Measurements from ENCODE around the gene ADD1. TPM values are rescaled to one million over a fixed set of nuclear protein-coding genes. Genes with fewer than 3 reads are reported as not detected.

Gene ADD1
- total RNA-seq, 6 experiments from 2014 or later: 276 to 332 (median 321) TPM

GRCh38 chr4:2839060-2839459 is 4.6 kb upstream of the ADD1 start:
- no peak for TF ChIP-seq CTCF (IDR thresholded peaks at IDR 0.05)
- Mint-ChIP-seq H3K36me3 (ENCODE audit: low read depth) (peaks cover 9% of the 10 kb centered on the region; the same call in 1 of the 2 replicates), H3K4me1 (ENCODE audit: low read depth) (peaks cover 25% of the 10 kb centered on the region), H3K27me3 (ENCODE audit: insufficient read depth) (no peaks in the 10 kb centered on the region), H3K9me3 (no peaks in the 10 kb centered on the region), H3K4me3 (no peak overlapping the region), H3K27ac (no peak overlapping the region)
- no peak for DNase-seq

GRCh38 chr4:2842687-2843262 is 869 bp upstream of the ADD1 start:
- H3K27me3 Mint-ChIP-seq (ENCODE audit: insufficient read depth): peaks cover 2% of the 10 kb centered on the region
- H3K4me3 Mint-ChIP-seq: peak overlapping the region; percentile 88
- H3K4me1 Mint-ChIP-seq (ENCODE audit: low read depth): peaks cover 44% of the 10 kb centered on the region
- no peaks in the 10 kb centered on the region for H3K9me3 Mint-ChIP-seq
- H3K27ac Mint-ChIP-seq: peak overlapping the region; percentile 85
- no peak for DNase-seq
- no peak for TF ChIP-seq CTCF (IDR thresholded peaks at IDR 0.05)
- peaks cover 28% of the 10 kb centered on the region for H3K36me3 Mint-ChIP-seq (ENCODE audit: low read depth)

GRCh38 chr4:2843941-2844584 is 419 bp downstream of the ADD1 start:
- H3K36me3 Mint-ChIP-seq (ENCODE audit: low read depth): peaks cover 28% of the 10 kb centered on the region
- DNase-seq: no peak
- no peak for TF ChIP-seq CTCF (IDR thresholded peaks at IDR 0.05)
- peak overlapping the region; percentile 97 for H3K4me3 Mint-ChIP-seq
- H3K27ac Mint-ChIP-seq: peak overlapping the region; percentile 86
- H3K9me3 Mint-ChIP-seq: no peaks in the 10 kb centered on the region
- H3K4me1 Mint-ChIP-seq (ENCODE audit: low read depth): peaks cover 46% of the 10 kb centered on the region
- H3K27me3 Mint-ChIP-seq (ENCODE audit: insufficient read depth): peaks cover 2% of the 10 kb centered on the region

- no peak for TF ChIP-seq CTCF (IDR thresholded peaks at IDR 0.05)
- H3K4me1 Mint-ChIP-seq (ENCODE audit: low read depth): peaks cover 61% of the 10 kb centered on the region
Measured at GRCh38 chr4:2846172-2846571, 2.5 kb downstream of the ADD1 start.

GRCh38 chr4:2847302-2847871 is 3.7 kb downstream of the ADD1 start:
- Mint-ChIP-seq H3K4me3 (no peak overlapping the region), H3K27ac (no peak overlapping the region; the same call in 1 of the 2 replicates), H3K27me3 (ENCODE audit: insufficient read depth) (peaks cover 2% of the 10 kb centered on the region), H3K36me3 (ENCODE audit: low read depth) (peaks cover 23% of the 10 kb centered on the region), H3K4me1 (ENCODE audit: low read depth) (peaks cover 69% of the 10 kb centered on the region), H3K9me3 (no peaks in the 10 kb centered on the region)
- no peak for DNase-seq
- no peak for TF ChIP-seq CTCF (IDR thresholded peaks at IDR 0.05)

More at GRCh38 chr4:2846172-2846571, 2.5 kb downstream of the ADD1 start:
- Mint-ChIP-seq H3K4me3 (peak overlapping the region; percentile 97), H3K27ac (no peak overlapping the region), H3K9me3 (no peaks in the 10 kb centered on the region), H3K36me3 (ENCODE audit: low read depth) (peaks cover 23% of the 10 kb centered on the region), H3K27me3 (ENCODE audit: insufficient read depth) (peaks cover 2% of the 10 kb centered on the region)
- DNase-seq: no peak

Data from HFFc6 (cell line).